ENCODE data around the gene PYCR2.

Gene PYCR2

GRCh38 chr1:225887030-225887314 lies 37.1 kb downstream of the PYCR2 start:
- no peaks in the 10 kb centered on the region for H3K36me3 ChIP-seq
- DNase-seq, result no peak
- H3K4me3 ChIP-seq (ENCODE audit: low read depth, low read length), result no peak overlapping the region
- no peaks in the 10 kb centered on the region for H3K9me3 ChIP-seq (ENCODE audit: severe bottlenecking)
- no peak overlapping the region for H3K27ac ChIP-seq
- TF ChIP-seq CTCF (IDR thresholded peaks at IDR 0.05; ENCODE audit: low read depth, low read length), result no peak
- no peaks in the 10 kb centered on the region for H3K27me3 ChIP-seq (ENCODE audit: insufficient read depth, low read depth, severe bottlenecking)

GRCh38 chr1:225886159-225887029 lies 37.7 kb downstream of the PYCR2 start:
- Histone ChIP-seq H3K9me3 (ENCODE audit: severe bottlenecking) (no peaks in the 10 kb centered on the region), H3K27me3 (ENCODE audit: insufficient read depth, low read depth, severe bottlenecking) (no peaks in the 10 kb centered on the region), H3K36me3 (no peaks in the 10 kb centered on the region), H3K4me3 (ENCODE audit: low read depth, low read length) (no peak overlapping the region), H3K27ac (no peak overlapping the region)
- TF ChIP-seq CTCF (IDR thresholded peaks at IDR 0.05; ENCODE audit: low read depth, low read length), result no peak
- no peak for DNase-seq

- no peaks in the 10 kb centered on the region for H3K27me3 ChIP-seq (ENCODE audit: insufficient read depth, low read depth, severe bottlenecking)
- no peaks in the 10 kb centered on the region for H3K9me3 ChIP-seq (ENCODE audit: severe bottlenecking)
- H3K36me3 ChIP-seq, result no peaks in the 10 kb centered on the region
- no peak for DNase-seq
- H3K27ac ChIP-seq, result no peak overlapping the region
- H3K4me3 ChIP-seq (ENCODE audit: low read depth, low read length), result no peak overlapping the region
- TF ChIP-seq CTCF (IDR thresholded peaks at IDR 0.05; ENCODE audit: low read depth, low read length), result no peak
Observed at GRCh38 chr1:225885336-225885735, 38.7 kb downstream of the PYCR2 start.

GRCh38 chr1:225883616-225884265 lies 40.3 kb downstream of the PYCR2 start:
- H3K27ac ChIP-seq, result no peak overlapping the region

GRCh38 chr1:225882694-225883615 lies 41.1 kb downstream of the PYCR2 start:
- Histone ChIP-seq H3K27me3 (ENCODE audit: insufficient read depth, low read depth, severe bottlenecking) (no peaks in the 10 kb centered on the region), H3K36me3 (no peaks in the 10 kb centered on the region), H3K27ac (no peak overlapping the region), H3K4me3 (ENCODE audit: low read depth, low read length) (no peak overlapping the region), H3K9me3 (ENCODE audit: severe bottlenecking) (no peaks in the 10 kb centered on the region)
- TF ChIP-seq CTCF (IDR thresholded peaks at IDR 0.05; ENCODE audit: low read depth, low read length), result no peak
- DNase-seq, result no peak

More at GRCh38 chr1:225883616-225884265, 40.3 kb downstream of the PYCR2 start:
- no peaks in the 10 kb centered on the region for H3K27me3 ChIP-seq (ENCODE audit: insufficient read depth, low read depth, severe bottlenecking)
- DNase-seq, result no peak
- no peak for TF ChIP-seq CTCF (IDR thresholded peaks at IDR 0.05; ENCODE audit: low read depth, low read length)
- H3K4me3 ChIP-seq (ENCODE audit: low read depth, low read length), result no peak overlapping the region
- H3K9me3 ChIP-seq (ENCODE audit: severe bottlenecking), result no peaks in the 10 kb centered on the region
- H3K36me3 ChIP-seq, result no peaks in the 10 kb centered on the region
